Fibroblast of lung (primary cell): Measurements from ENCODE around the gene SAPCD2. TPM values are rescaled to one million over a fixed set of nuclear protein-coding genes. Genes with fewer than 3 reads are reported as not detected.

Source experiments
- DNase-seq, 2 donors: peaks; one replicate each; pipeline versions ENCODE4 v3.0.0 to v3.0.0-alpha.2; 2010; ENCODE audit warnings: low read depth in 2 of 2
- H2AFZ ChIP-seq: 2 replicates; pipeline ENCODE4 v1.5.1; 2012; ENCODE audit warnings: low read length, control low read depth, inconsistent platforms
- H3K27ac ChIP-seq: 2 replicates; pipeline ENCODE4 v1.5.1; 2011; ENCODE audit warnings: low read length, control low read depth; ENCODE audit not compliant: insufficient read depth
- H3K27me3 ChIP-seq: 2 replicates; pipeline ENCODE4 v1.5.1; 2011; ENCODE audit warnings: mild to moderate bottlenecking, low read length; ENCODE audit not compliant: control insufficient read depth, insufficient read depth
- H3K36me3 ChIP-seq: 2 replicates; pipeline ENCODE4 v1.5.1; 2011; ENCODE audit warnings: low read length; ENCODE audit not compliant: control insufficient read depth, insufficient read depth
- H3K4me1 ChIP-seq: 2 replicates; pipeline ENCODE4 v1.5.1; 2011; ENCODE audit warnings: low read length; ENCODE audit not compliant: control insufficient read depth, insufficient read depth; ENCODE audit errors: extremely low read depth
- H3K4me2 ChIP-seq: 2 replicates; pipeline ENCODE4 v1.5.1; 2011; ENCODE audit warnings: low read length, control low read depth; ENCODE audit not compliant: insufficient read depth; ENCODE audit errors: extremely low read depth
- H3K4me3 ChIP-seq, 4 experiments: fragments of 200-600 bp in 1 of 4; sonication (generic) in 1 of 4; replicated peaks in 1 of 4; 2 replicates each; pipeline ENCODE4 v1.5.1; 2011 to 2016; ENCODE audit warnings: low read length in 4 of 4, low read depth in 3 of 4, mild to moderate bottlenecking in 3 of 4, control low read depth in 2 of 4, inconsistent platforms in 1 of 4, mixed read lengths in 1 of 4; ENCODE audit not compliant: insufficient read depth in 1 of 4; ENCODE audit errors: control extremely low read depth in 1 of 4
- H3K79me2 ChIP-seq: 2 replicates; pipeline ENCODE4 v1.5.1; 2012; ENCODE audit warnings: mild to moderate bottlenecking, low read length, inconsistent platforms; ENCODE audit not compliant: control insufficient read depth, insufficient read depth
- H3K9ac ChIP-seq: 2 replicates; pipeline ENCODE4 v1.5.1; 2011; ENCODE audit warnings: mild to moderate bottlenecking, low read length, control low read depth; ENCODE audit not compliant: insufficient read depth
- H3K9me3 ChIP-seq: 2 replicates; pipeline ENCODE4 v1.5.1; 2012; ENCODE audit warnings: low read depth, low read length; ENCODE audit not compliant: control insufficient read depth, insufficient read depth
- H4K20me1 ChIP-seq: 2 replicates; pipeline ENCODE4 v1.5.1; 2011; ENCODE audit warnings: low read length; ENCODE audit not compliant: control insufficient read depth, insufficient read depth; ENCODE audit errors: extremely low read depth
- CTCF ChIP-seq, 2 donors: IDR thresholded peaks in 1 of 2; conservative IDR thresholded peaks in 1 of 2; 1 replicate in 1 of 2; 2 replicates in 1 of 2; pipeline ENCODE4 v1.5.1; 2011 to 2012; ENCODE audit warnings: low read length in 2 of 2, control low read depth in 1 of 2, inconsistent platforms in 1 of 2, low read depth in 1 of 2, mild to moderate bottlenecking in 1 of 2
- EZH2 ChIP-seq: IDR thresholded peaks from 2 replicates; pipeline ENCODE4 v1.5.1; 2012; ENCODE audit warnings: low read length, control low read depth, mild to moderate bottlenecking; ENCODE audit errors: missing control alignments
- polyA plus RNA-seq, 2 donors: library from polyadenylated mRNA; depleted of rRNA in 1 of 2; stranded (reverse) in 1 of 2; unstranded in 1 of 2; fragments of >200 nt; gene quantifications; 2 replicates each; pipeline ENCODE4 v1.2.1, GENCODE V29; 2011 to 2012; ENCODE audit warnings: missing spikeins in 1 of 2
- total RNA-seq: library from RNA; depleted of rRNA; stranded (reverse); fragments of >200 nt; gene quantifications from 2 replicates; pipeline ENCODE4 v1.2.1, GENCODE V29; 2014

The SAPCD2 gene
- total and polyA plus RNA-seq, 2 donors (not counting 1 experiment from before 2014, with no cell fraction given): 0.85 to 2.8 TPM

GRCh38 chr9:137107312-137107921, 37.1 kb upstream of the SAPCD2 start:
- no peak overlapping the region for H3K9ac ChIP-seq
- no peak overlapping the region for H3K4me3 ChIP-seq
- H3K27me3 ChIP-seq: no peaks in the 10 kb centered on the region
- DNase-seq: no peak
- H4K20me1 ChIP-seq: no peaks in the 10 kb centered on the region
- no peaks in the 10 kb centered on the region for H3K79me2 ChIP-seq
- TF ChIP-seq EZH2: no peak
- TF ChIP-seq CTCF (conservative IDR thresholded peaks at IDR 0.05 in 1 of 2, IDR thresholded peaks at IDR 0.05 in 1 of 2; ENCODE audit: low read depth in 1 of 2, low read length in 2 of 2): no peak
- no peak overlapping the region for H3K4me2 ChIP-seq
- H3K9me3 ChIP-seq: peaks cover 2% of the 10 kb centered on the region
- H3K4me1 ChIP-seq: no peaks in the 10 kb centered on the region
- no peak overlapping the region for H2AFZ ChIP-seq
- peaks cover 51% of the 10 kb centered on the region for H3K36me3 ChIP-seq
- H3K27ac ChIP-seq: no peak overlapping the region

GRCh38 chr9:137106662-137107250, 36.4 kb upstream of the SAPCD2 start:
- peaks cover 7% of the 10 kb centered on the region for H3K9me3 ChIP-seq
- no peak overlapping the region for H3K27ac ChIP-seq
- H4K20me1 ChIP-seq: no peaks in the 10 kb centered on the region
- H2AFZ ChIP-seq: no peak overlapping the region
- no peak overlapping the region for H3K9ac ChIP-seq
- no peak overlapping the region for H3K4me2 ChIP-seq
- TF ChIP-seq EZH2 (no peak), CTCF (conservative IDR thresholded peaks at IDR 0.05 in 1 of 2, IDR thresholded peaks at IDR 0.05 in 1 of 2; ENCODE audit: low read depth in 1 of 2, low read length in 2 of 2) (no peak)
- H3K27me3 ChIP-seq: no peaks in the 10 kb centered on the region
- H3K4me3 ChIP-seq: no peak overlapping the region
- no peaks in the 10 kb centered on the region for H3K79me2 ChIP-seq
- no peak for DNase-seq
- H3K4me1 ChIP-seq: no peaks in the 10 kb centered on the region
- H3K36me3 ChIP-seq: peaks cover 58% of the 10 kb centered on the region

- H3K27me3 ChIP-seq: no peaks in the 10 kb centered on the region
- H3K27ac ChIP-seq: no peak overlapping the region
- H3K36me3 ChIP-seq: peaks cover 61% of the 10 kb centered on the region
- no peaks in the 10 kb centered on the region for H3K4me1 ChIP-seq
- no peaks in the 10 kb centered on the region for H3K79me2 ChIP-seq
- no peak overlapping the region for H2AFZ ChIP-seq
- H3K9ac ChIP-seq: no peak overlapping the region
- H3K4me3 ChIP-seq: no peak overlapping the region
- no peaks in the 10 kb centered on the region for H4K20me1 ChIP-seq
- H3K4me2 ChIP-seq: no peak overlapping the region
- DNase-seq: no peak
- peaks cover 7% of the 10 kb centered on the region for H3K9me3 ChIP-seq
- TF ChIP-seq EZH2 (no peak), CTCF (conservative IDR thresholded peaks at IDR 0.05 in 1 of 2, IDR thresholded peaks at IDR 0.05 in 1 of 2; ENCODE audit: low read depth in 1 of 2, low read length in 2 of 2) (no peak)
These were observed 35.7 kb upstream of the SAPCD2 start for GRCh38 chr9:137105814-137106661.
